Gastrocnemius medialis (tissue), 4 donors: ENCODE results near the gene ANKRD17. TPM values are rescaled to one million over a fixed set of nuclear protein-coding genes. Genes with fewer than 3 reads are reported as not detected.

Experiments
- ATAC-seq, 2 donors: fragments of 150-250 bp; one replicate each; pipeline ENCODE4 v1.9.1; 2016
- DNase-seq, 2 donors: peaks; one replicate each; pipeline ENCODE4 v3.0.0-alpha.2; 2019
- H3K27ac ChIP-seq, 4 donors: fragments of 200-600 bp; sonication (generic); 1 replicate in 1 of 4; 2 replicates in 3 of 4; pipeline ENCODE4 v1.5.1; 2016 to 2018; ENCODE audit warnings: mild to moderate bottlenecking in 2 of 4, moderate library complexity in 1 of 4
- H3K27me3 ChIP-seq, 3 donors: fragments of 200-600 bp; sonication (generic) in 2 of 3; 1 replicate in 1 of 3; 2 replicates in 2 of 3; pipeline versions ENCODE4 v1.5.1 to v1.6.0; 2016 to 2019; ENCODE audit warnings: mild to moderate bottlenecking in 1 of 3, moderate library complexity in 1 of 3
- H3K36me3 ChIP-seq, 2 donors: fragments of 200-600 bp; sonication (generic) in 1 of 2; one replicate each; pipeline ENCODE4 v1.5.1; 2017 to 2018
- H3K4me1 ChIP-seq, 2 donors: fragments of 200-600 bp; sonication (generic) in 1 of 2; one replicate each; pipeline ENCODE4 v1.5.1; 2016 to 2017; ENCODE audit warnings: mild to moderate bottlenecking in 2 of 2
- H3K4me3 ChIP-seq, 4 donors: fragments of 200-600 bp; sonication (generic) in 3 of 4; 1 replicate in 1 of 4; 2 replicates in 3 of 4; pipeline ENCODE4 v1.5.1; 2016 to 2019; ENCODE audit warnings: mild to moderate bottlenecking in 2 of 4
- H3K9me3 ChIP-seq, 3 donors: fragments of 200-600 bp; sonication (generic) in 2 of 3; 1 replicate in 1 of 3; 2 replicates in 2 of 3; pipeline ENCODE4 v1.5.1; 2016 to 2019
- CTCF ChIP-seq, 5 experiments: fragments of 450-650 bp in 3 of 5; fragments of 200-600 bp in 2 of 5; sonication (generic) in 2 of 5; IDR thresholded peaks in 4 of 5; conservative IDR thresholded peaks in 1 of 5; 1 replicate in 4 of 5; 2 replicates in 1 of 5; pipeline ENCODE4 v1.5.1; 2016 to 2019; ENCODE audit warnings: antibody characterized with exemption in 5 of 5, mild to moderate bottlenecking in 3 of 5, moderate library complexity in 3 of 5
- POLR2A ChIP-seq, 2 donors: fragments of 450-650 bp; IDR thresholded peaks; one replicate each; pipeline ENCODE4 v1.6.1; 2017; ENCODE audit warnings: antibody characterized with exemption in 2 of 2, mild to moderate bottlenecking in 2 of 2, moderate library complexity in 2 of 2
- in situ Hi-C, 4 donors: fragments of 200-750 bp; cut with MboI; loops; one replicate each; pipeline versions ENCODE4 v1.15.0 to v1.8.0; 2017; ENCODE audit warnings: low sequenced_read_pairs in 4 of 4
- intact Hi-C: fragments of 100-400 bp; cut with DNase I; formaldehyde crosslinking; loops from one replicate; pipeline ENCODE4 v1.15.1; 2023; ENCODE audit warnings: low total_unique reads
- total RNA-seq, 4 donors: library from RNA; depleted of rRNA; stranded (reverse); fragments of >200 nt; gene quantifications; one replicate each; pipeline versions ENCODE4 v1.1.0 to v1.2.3, GENCODE V29; 2016

The ANKRD17 gene
- total RNA-seq, 4 donors from 2014 or later = 40.8 to 68.5 (median 54.8) TPM

GRCh38 chr4:73275318-73275654 is 16.7 kb upstream of the ANKRD17 start:
- Histone ChIP-seq H3K27me3 (no peaks in the 10 kb centered on the region), H3K4me1 (no peaks in the 10 kb centered on the region), H3K36me3 (no peaks in the 10 kb centered on the region), H3K27ac (no peak overlapping the region), H3K4me3 (no peak overlapping the region), H3K9me3 (peaks cover 0 to 3% (median 0%) of the 10 kb centered on the region in 3 donors)
- in situ Hi-C loops = no loop called here
- TF ChIP-seq CTCF (IDR thresholded peaks at IDR 0.05 in 4 of 5, conservative IDR thresholded peaks at IDR 0.05 in 1 of 5) = no peak
- TF ChIP-seq POLR2A (IDR thresholded peaks at IDR 0.05) = no peak
- DNase-seq (no peak), ATAC-seq (no peak)
- intact Hi-C loops = no loop called here

GRCh38 chr4:73272816-73273215 is 14.2 kb upstream of the ANKRD17 start:
- Histone ChIP-seq H3K27me3 (no peaks in the 10 kb centered on the region), H3K4me1 (no peaks in the 10 kb centered on the region), H3K9me3 (peaks cover 0 to 3% (median 0%) of the 10 kb centered on the region in 3 donors), H3K36me3 (no peaks in the 10 kb centered on the region), H3K4me3 (no peak overlapping the region), H3K27ac (no peak overlapping the region)
- in situ Hi-C loops (loop anchor here in 1 of 4 donors (25.0 kb wide), 1 partner anchor 136 kb away; no protein-coding TSS in a partner anchor), intact Hi-C loops (no loop called here)
- DNase-seq (no peak), ATAC-seq (no peak)
- TF ChIP-seq CTCF (IDR thresholded peaks at IDR 0.05 in 4 of 5, conservative IDR thresholded peaks at IDR 0.05 in 1 of 5) (no peak), POLR2A (IDR thresholded peaks at IDR 0.05) (no peak)

DNA sequence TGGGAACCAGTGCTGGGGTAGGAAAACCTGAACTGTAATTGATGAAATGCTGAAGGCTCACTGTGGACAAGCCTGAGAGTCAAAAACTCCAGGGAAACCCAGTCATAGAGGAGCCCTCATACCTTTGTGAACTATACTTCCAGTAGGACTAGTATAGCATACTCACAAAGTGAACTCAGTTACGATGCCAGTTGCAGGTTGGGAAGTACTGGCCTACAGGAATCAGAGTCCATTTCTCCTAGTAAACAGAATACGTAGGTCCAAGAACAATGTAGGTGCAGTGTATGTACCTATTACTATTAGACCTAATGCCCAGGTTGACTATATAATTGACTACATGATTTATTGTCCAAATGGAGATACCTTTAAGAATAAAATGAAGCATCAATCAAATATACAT is 8.5 kb upstream of the ANKRD17 start:
- H3K4me1 ChIP-seq = no peaks in the 10 kb centered on the region
- H3K27ac ChIP-seq = no peak overlapping the region
- DNase-seq = no peak
- intact Hi-C loops (no loop called here), in situ Hi-C loops (loop anchor here in 1 of 4 donors (25.0 kb wide), 1 partner anchor 130 kb away; no protein-coding TSS in a partner anchor)
- no peaks in the 10 kb centered on the region for H3K9me3 ChIP-seq
- TF ChIP-seq CTCF (IDR thresholded peaks at IDR 0.05 in 4 of 5, conservative IDR thresholded peaks at IDR 0.05 in 1 of 5) (no peak), POLR2A (IDR thresholded peaks at IDR 0.05) (no peak)
- no peaks in the 10 kb centered on the region for H3K36me3 ChIP-seq
- H3K4me3 ChIP-seq = no peak overlapping the region
- no peak for ATAC-seq
- H3K27me3 ChIP-seq = no peaks in the 10 kb centered on the region

- in situ Hi-C loops = loop anchor here (10.0 to 25.0 kb wide), 4 partner anchors 122 to 195 kb away; partner anchors contain the start of gene COX18 (in 1 of the 4)
- H3K4me3 ChIP-seq = peak overlapping the region; percentile 80 to 93 (median 90)
- peak overlapping the region; percentile 92 to 98 (median 96) for H3K27ac ChIP-seq
- no peaks in the 10 kb centered on the region for H3K9me3 ChIP-seq
- TF ChIP-seq POLR2A (IDR thresholded peaks at IDR 0.05) (no peak), CTCF (IDR thresholded peaks at IDR 0.05 in 4 of 5, conservative IDR thresholded peaks at IDR 0.05 in 1 of 5) (no peak)
- intact Hi-C loops = loop anchor here (1.0 kb wide), 1 partner anchor 36 kb away; no protein-coding TSS in a partner anchor
- no peaks in the 10 kb centered on the region for H3K27me3 ChIP-seq
- H3K4me1 ChIP-seq = peaks cover 36 to 44% of the 10 kb centered on the region in 2 donors
- ATAC-seq = peak; percentile 2
- peak in 1 of 2 donors; percentile 16 for DNase-seq
- H3K36me3 ChIP-seq = no peaks in the 10 kb centered on the region
Measured at GRCh38 chr4:73259571-73260090, 1.0 kb upstream of the ANKRD17 start.

- Histone ChIP-seq H3K9me3 (no peaks in the 10 kb centered on the region), H3K4me3 (peak overlapping the region; percentile 80 to 93 (median 90)), H3K27me3 (no peaks in the 10 kb centered on the region), H3K36me3 (no peaks in the 10 kb centered on the region), H3K27ac (peak overlapping the region; percentile 92 to 98 (median 96)), H3K4me1 (peaks cover 48 to 57% of the 10 kb centered on the region in 2 donors)
- TF ChIP-seq CTCF (IDR thresholded peaks at IDR 0.05 in 4 of 5, conservative IDR thresholded peaks at IDR 0.05 in 1 of 5) = peak in 1 of 5 experiments; percentile 8
- TF ChIP-seq POLR2A (IDR thresholded peaks at IDR 0.05) = no peak
- ATAC-seq (peak; percentile 27 to 29), DNase-seq (no peak)
- intact Hi-C loops = no loop called here
- in situ Hi-C loops = loop anchor here (10.0 to 25.0 kb wide), 4 partner anchors 121 to 194 kb away; partner anchors contain the start of gene COX18 (in 1 of the 4)
Measured at GRCh38 chr4:73258436-73258685, 237 bp downstream of the ANKRD17 start.
